RWPE1 (cell line): ENCODE measurements around the gene CDH13.
A peak's percentile ranks its signal among the peaks of the same experiment; 100 is the strongest.

Experiments
- CTCF ChIA-PET: fragments of 350-600 bp; sonication (Branson Sonifier 250); formaldehyde crosslinking; extraction: SDS; loops from one replicate; lab custom pipeline; 2021; lab: Yijun Ruan, JAX
- POLR2A ChIA-PET: fragments of 400-600 bp; formaldehyde crosslinking; extraction: SDS; loops from one replicate; lab custom pipeline; 2020; ENCODE audit warnings: antibody characterized with exemption; ENCODE audit not compliant: low non-redundant PET; lab: Yijun Ruan, JAX
- DNase-seq: peaks from one replicate; pipeline ENCODE4 v3.0.0; 2012; ENCODE audit warnings: low spot score
- H3K27ac ChIP-seq: fragments of 450-650 bp; 2 replicates; pipeline ENCODE4 v1.5.1; 2017
- CTCF ChIP-seq: fragments of 450-650 bp; conservative IDR thresholded peaks from 2 replicates; pipeline ENCODE4 v1.5.1; 2017; ENCODE audit warnings: low read depth, mild to moderate bottlenecking

CDH13 gene

GRCh38 chr16:83245061-83245460 lies 618.3 kb downstream of the CDH13 start:
- no peak overlapping the region for H3K27ac ChIP-seq
- CTCF ChIA-PET, result no interaction called here
- DNase-seq, result no peak
- POLR2A ChIA-PET, result no interaction called here
- no peak for TF ChIP-seq CTCF

GRCh38 chr16:83247767-83248372 lies 621.1 kb downstream of the CDH13 start:
- CTCF ChIA-PET, result no interaction called here
- no peak for TF ChIP-seq CTCF
- POLR2A ChIA-PET, result interaction anchor here (0.5 kb wide), 1 partner anchor 9 kb away, joined by 4 read pairs; no protein-coding TSS in a partner anchor

GRCh38 chr16:83248735-83249463 lies 622.1 kb downstream of the CDH13 start:
- no peak for TF ChIP-seq CTCF

More at GRCh38 chr16:83247767-83248372, 621.1 kb downstream of the CDH13 start:
- DNase-seq, result no peak
- no peak overlapping the region for H3K27ac ChIP-seq

GRCh38 chr16:83253521-83253920 lies 626.8 kb downstream of the CDH13 start:
- DNase-seq, result no peak
- ChIA-PET CTCF (interaction anchor here (1.0 kb wide), 1 partner anchor 38 kb away, joined by 6 read pairs; no protein-coding TSS in a partner anchor), POLR2A (no interaction called here)
- no peak for TF ChIP-seq CTCF
- peak overlapping the region; percentile 53 for H3K27ac ChIP-seq

More at GRCh38 chr16:83248735-83249463, 622.1 kb downstream of the CDH13 start:
- no peak overlapping the region for H3K27ac ChIP-seq
- CTCF ChIA-PET, result no interaction called here
- no peak for DNase-seq
- POLR2A ChIA-PET, result no interaction called here

GRCh38 chr16:83258366-83258928 lies 631.7 kb downstream of the CDH13 start:
- ChIA-PET CTCF (no interaction called here), POLR2A (no interaction called here)
- DNase-seq, result no peak
- H3K27ac ChIP-seq, result no peak overlapping the region
- TF ChIP-seq CTCF, result no peak

- CTCF ChIA-PET, result interaction anchor here (0.6 kb wide), 1 partner anchor 87 kb away, joined by 3 read pairs; no protein-coding TSS in a partner anchor
- POLR2A ChIA-PET, result no interaction called here
Observed at GRCh38 chr16:83266848-83267553, 640.2 kb downstream of the CDH13 start.

More at GRCh38 chr16:83266848-83267553, 640.2 kb downstream of the CDH13 start:
- no peak for DNase-seq
- TF ChIP-seq CTCF, result no peak
- no peak overlapping the region for H3K27ac ChIP-seq
